OCI-LY7 (cell line): Measurements from ENCODE around the gene ZNRF4. TPM values are rescaled to one million over a fixed set of nuclear protein-coding genes. Genes with fewer than 3 reads are reported as not detected.

Experiments
- BruUV-seq: library from RNA; stranded (reverse); fragments of 400-500 nt; replicated peaks from 2 replicates; lab custom pipeline; 2021; lab: Mats Ljungman, UMichigan
- CTCF ChIA-PET: fragments of 300-600 bp; sonication (Branson Sonifier 250); formaldehyde crosslinking; loops from one replicate; lab custom pipeline; 2022; ENCODE audit warnings: antibody characterized with exemption; ENCODE audit not compliant: unreplicated experiment; lab: Charles Lee
- POLR2A ChIA-PET: fragments of 300-600 bp; sonication (Branson Sonifier 250); formaldehyde crosslinking; loops from one replicate; lab custom pipeline; 2022; ENCODE audit warnings: antibody characterized with exemption; lab: Charles Lee
- DNase-seq: peaks from one replicate; pipeline ENCODE4 v3.0.0-alpha.2; 2015; ENCODE audit warnings: low spot score
- H2AFZ ChIP-seq: fragments of 200-600 bp; sonication (generic), shearing (Covaris generic); 2 replicates; pipeline ENCODE4 v1.6.1; 2014; ENCODE audit warnings: mild to moderate bottlenecking, antibody characterized with exemption, low read length, moderate library complexity
- H3K27ac ChIP-seq: fragments of 200-600 bp; sonication (generic); 2 replicates; pipeline ENCODE4 v1.5.1; 2014; ENCODE audit warnings: mixed run types, low read depth, mild to moderate bottlenecking, moderate library complexity, low read length, inconsistent platforms; ENCODE audit not compliant: poor library complexity, severe bottlenecking
- H3K36me3 ChIP-seq: fragments of 200-600 bp; sonication (generic); 2 replicates; pipeline ENCODE4 v1.6.1; 2014; ENCODE audit warnings: mild to moderate bottlenecking, antibody characterized with exemption, low read length, moderate library complexity, mixed read lengths; ENCODE audit not compliant: insufficient read depth
- H3K4me1 ChIP-seq: fragments of 200-600 bp; sonication (generic); 2 replicates; pipeline ENCODE4 v1.5.1; 2014; ENCODE audit warnings: mild to moderate bottlenecking, low read length; ENCODE audit not compliant: insufficient read depth, poor library complexity, severe bottlenecking
- H3K4me2 ChIP-seq: fragments of 200-600 bp; sonication (generic); 2 replicates; pipeline ENCODE4 v1.6.1; 2014; ENCODE audit warnings: mild to moderate bottlenecking, low read length
- H3K4me3 ChIP-seq: fragments of 200-600 bp; sonication (generic); 2 replicates; pipeline ENCODE4 v1.5.1; 2014; ENCODE audit warnings: mild to moderate bottlenecking, low read depth, low read length; ENCODE audit not compliant: poor library complexity, severe bottlenecking
- H3K79me2 ChIP-seq: fragments of 200-600 bp; sonication (generic); 2 replicates; pipeline ENCODE4 v1.6.1; 2016; ENCODE audit warnings: low read depth, mild to moderate bottlenecking, low read length, moderate library complexity, mixed read lengths; ENCODE audit not compliant: insufficient read depth
- H3K9me2 ChIP-seq: fragments of 200-600 bp; sonication (generic); 2 replicates; pipeline ENCODE4 v1.6.1; 2016; ENCODE audit warnings: mild to moderate bottlenecking, low read length, mixed read lengths; ENCODE audit not compliant: insufficient read depth
- H3K9me3 ChIP-seq: fragments of 200-600 bp; sonication (generic); 2 replicates; pipeline ENCODE4 v1.6.1; 2014; ENCODE audit warnings: mild to moderate bottlenecking, mixed run types, low read length, mixed read lengths
- H4K20me1 ChIP-seq: fragments of 200-600 bp; sonication (generic); 2 replicates; pipeline ENCODE4 v1.6.1; 2014; ENCODE audit warnings: mild to moderate bottlenecking, antibody characterized with exemption, low read length, moderate library complexity, mixed read lengths; ENCODE audit not compliant: insufficient read depth
- EZH2phosphoT487 ChIP-seq: fragments of 200-600 bp; sonication (generic); IDR thresholded peaks from 2 replicates; pipeline ENCODE4 v1.6.1; 2018; ENCODE audit warnings: low read depth, borderline replicate concordance, mild to moderate bottlenecking, mixed run types, antibody characterized with exemption, low read length, moderate library complexity, mixed read lengths
- intact Hi-C: fragments of 100-400 bp; cut with micrococcal nuclease; formaldehyde crosslinking; loops from one replicate; pipeline ENCODE4 v1.10.0; 2022; ENCODE audit not compliant: unreplicated experiment
- total RNA-seq, 2 experiments: library from RNA; depleted of rRNA in 1 of 2; stranded (reverse); fragments of >200 nt in 1 of 2; shearing (Covaris generic) in 1 of 2; gene quantifications; 2 replicates each; pipeline ENCODE4 v1.2.3, GENCODE V29; 2014 to 2022
- TF ChIP-seq, protein P1 (sequence below): fragments of 200-600 bp; sonication (generic); conservative IDR thresholded peaks from 2 replicates; pipeline ENCODE4 v1.5.1; 2014; ENCODE audit warnings: mild to moderate bottlenecking, antibody characterized with exemption, low read length, moderate library complexity, mixed read lengths

Gene ZNRF4
- total RNA-seq, 2 experiments from 2014 or later, result not detected

DNA sequence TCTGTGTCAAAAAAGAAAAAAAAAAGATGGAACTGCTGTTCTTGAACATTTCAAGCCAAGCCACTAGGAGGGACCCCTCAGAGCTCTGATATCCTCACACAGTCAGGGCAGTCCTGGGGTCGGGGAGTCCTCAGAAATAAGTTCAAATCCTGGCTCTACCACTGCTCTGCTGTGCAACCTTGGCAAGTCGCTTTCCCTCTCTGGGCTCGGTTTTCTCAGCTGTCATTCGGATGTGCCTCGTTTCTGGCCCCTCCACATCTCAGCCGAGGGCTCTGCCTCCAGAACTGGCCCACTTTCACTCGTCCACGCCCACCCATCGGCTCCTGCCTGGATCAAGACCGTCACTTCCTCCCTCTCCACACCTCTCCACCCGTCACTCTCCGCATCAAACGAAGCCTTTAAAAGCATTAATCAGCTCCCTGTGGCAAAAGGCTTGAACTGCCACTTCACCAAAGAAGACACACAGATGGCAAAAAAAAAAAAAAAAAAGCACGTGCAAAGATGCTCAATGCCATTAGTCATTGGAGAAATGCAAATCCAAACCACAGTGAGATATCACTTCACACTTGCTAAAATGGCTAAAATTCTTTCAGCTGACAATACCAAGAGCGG lies 7.4 kb upstream of the ZNRF4 start:
- Histone ChIP-seq H3K9me2 (no peaks in the 10 kb centered on the region), H3K27ac (no peak overlapping the region), H3K4me1 (no peaks in the 10 kb centered on the region), H3K79me2 (no peaks in the 10 kb centered on the region), H2AFZ (no peak overlapping the region), H3K4me3 (no peak overlapping the region), H4K20me1 (no peaks in the 10 kb centered on the region), H3K9me3 (no peaks in the 10 kb centered on the region), H3K4me2 (no peak overlapping the region), H3K36me3 (no peaks in the 10 kb centered on the region)
- TF ChIP-seq, protein P1, sequence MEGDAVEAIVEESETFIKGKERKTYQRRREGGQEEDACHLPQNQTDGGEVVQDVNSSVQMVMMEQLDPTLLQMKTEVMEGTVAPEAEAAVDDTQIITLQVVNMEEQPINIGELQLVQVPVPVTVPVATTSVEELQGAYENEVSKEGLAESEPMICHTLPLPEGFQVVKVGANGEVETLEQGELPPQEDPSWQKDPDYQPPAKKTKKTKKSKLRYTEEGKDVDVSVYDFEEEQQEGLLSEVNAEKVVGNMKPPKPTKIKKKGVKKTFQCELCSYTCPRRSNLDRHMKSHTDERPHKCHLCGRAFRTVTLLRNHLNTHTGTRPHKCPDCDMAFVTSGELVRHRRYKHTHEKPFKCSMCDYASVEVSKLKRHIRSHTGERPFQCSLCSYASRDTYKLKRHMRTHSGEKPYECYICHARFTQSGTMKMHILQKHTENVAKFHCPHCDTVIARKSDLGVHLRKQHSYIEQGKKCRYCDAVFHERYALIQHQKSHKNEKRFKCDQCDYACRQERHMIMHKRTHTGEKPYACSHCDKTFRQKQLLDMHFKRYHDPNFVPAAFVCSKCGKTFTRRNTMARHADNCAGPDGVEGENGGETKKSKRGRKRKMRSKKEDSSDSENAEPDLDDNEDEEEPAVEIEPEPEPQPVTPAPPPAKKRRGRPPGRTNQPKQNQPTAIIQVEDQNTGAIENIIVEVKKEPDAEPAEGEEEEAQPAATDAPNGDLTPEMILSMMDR, result no peak
- no peak for TF ChIP-seq EZH2phosphoT487
- ChIA-PET CTCF (no interaction called here), POLR2A (no interaction called here)
- no peak for DNase-seq
- no TSS peak for BruUV-seq
- intact Hi-C loops, result no loop called here

DNA sequence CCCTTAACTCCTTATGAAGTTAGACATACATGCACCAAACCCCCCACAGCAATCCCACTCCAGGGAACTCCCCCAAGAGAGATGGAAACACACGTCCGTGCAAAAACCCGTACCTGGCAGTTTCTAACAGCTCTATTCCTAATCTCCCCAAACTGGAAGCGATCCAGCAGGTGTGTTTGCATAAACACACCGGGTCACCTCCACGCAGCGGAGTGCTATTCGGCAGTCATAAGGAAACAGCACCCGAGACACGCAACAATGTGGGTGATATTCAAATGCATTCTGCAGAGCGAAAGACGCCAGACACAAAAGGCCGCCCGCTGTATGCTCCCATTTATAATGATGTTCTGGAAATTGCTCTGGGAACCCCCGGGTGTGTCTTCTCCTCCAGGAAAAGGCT lies 6.8 kb upstream of the ZNRF4 start:
- no peaks in the 10 kb centered on the region for H4K20me1 ChIP-seq
- BruUV-seq, result no TSS peak
- no peak overlapping the region for H3K4me3 ChIP-seq
- POLR2A ChIA-PET, result no interaction called here
- no peaks in the 10 kb centered on the region for H3K36me3 ChIP-seq
- H3K9me2 ChIP-seq, result no peaks in the 10 kb centered on the region
- H3K9me3 ChIP-seq, result no peaks in the 10 kb centered on the region
- H3K27ac ChIP-seq, result no peak overlapping the region
- no peak for DNase-seq
- no peaks in the 10 kb centered on the region for H3K79me2 ChIP-seq
- H3K4me1 ChIP-seq, result no peaks in the 10 kb centered on the region
- no peak overlapping the region for H3K4me2 ChIP-seq
- intact Hi-C loops, result no loop called here
- no peak overlapping the region for H2AFZ ChIP-seq
- CTCF ChIA-PET, result no interaction called here
- no peak for TF ChIP-seq EZH2phosphoT487
- TF ChIP-seq, protein P1, result no peak

DNA sequence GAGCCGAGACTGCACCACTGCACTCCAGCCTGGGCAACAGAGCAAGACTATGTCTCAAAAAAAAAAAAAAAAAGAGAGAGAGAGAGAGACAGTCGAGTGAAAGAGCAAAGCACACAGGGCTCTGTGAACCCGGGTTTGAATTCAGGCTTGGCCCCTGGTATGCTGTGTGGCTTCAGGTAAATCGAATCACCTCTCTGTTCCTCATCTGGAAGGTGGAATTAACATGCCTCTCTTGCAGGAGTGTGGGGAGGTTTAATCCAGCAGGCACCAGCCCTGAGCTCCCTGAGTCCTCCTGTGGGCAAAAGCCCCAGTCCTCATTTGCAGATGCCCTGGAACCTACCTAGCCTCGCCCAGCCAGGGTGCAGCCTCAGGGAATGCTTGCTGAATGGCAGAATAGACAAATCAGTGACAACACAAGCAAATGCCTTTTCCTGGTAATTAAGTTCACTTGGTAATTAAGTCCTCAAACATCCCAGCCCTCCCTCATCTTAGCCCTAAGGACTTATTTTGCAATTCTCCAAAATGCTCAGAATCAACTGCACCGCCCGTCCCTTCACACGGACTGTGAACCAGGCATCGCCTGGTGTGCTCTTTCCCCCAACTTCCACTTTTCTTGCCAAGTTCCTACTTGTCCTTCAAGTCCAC lies 4.6 kb upstream of the ZNRF4 start:
- Histone ChIP-seq H3K9me3 (no peaks in the 10 kb centered on the region), H3K9me2 (no peaks in the 10 kb centered on the region), H3K4me2 (no peak overlapping the region), H3K36me3 (no peaks in the 10 kb centered on the region), H3K79me2 (no peaks in the 10 kb centered on the region), H3K4me1 (no peaks in the 10 kb centered on the region), H3K27ac (no peak overlapping the region), H3K4me3 (no peak overlapping the region), H4K20me1 (no peaks in the 10 kb centered on the region), H2AFZ (no peak overlapping the region)
- no peak for DNase-seq
- ChIA-PET CTCF (no interaction called here), POLR2A (no interaction called here)
- no TSS peak for BruUV-seq
- TF ChIP-seq, protein P1, result no peak
- TF ChIP-seq EZH2phosphoT487, result no peak
- intact Hi-C loops, result no loop called here
